K562 (cell line): ENCODE data around the gene TECPR2. TPM values are rescaled to one million over a fixed set of nuclear protein-coding genes. Genes with fewer than 3 reads are reported as not detected.

Experiments used
- ATAC-seq: fragments of 200-7000 bp; cut with Tn5 transposase; 3 replicates; pipeline ENCODE4 v1.9.1; 2020; ENCODE audit warnings: moderate library complexity
- BruUV-seq: library from RNA; stranded (reverse); fragments of 400-500 nt; replicated peaks from 2 replicates; lab custom pipeline; 2021; lab: Mats Ljungman, UMichigan
- CTCF ChIA-PET: fragments of 300-600 bp; formaldehyde crosslinking; extraction: SDS; loops from one replicate; lab custom pipeline; 2021; ENCODE audit warnings: low intra/inter-chr PET ratio; lab: Yijun Ruan, JAX
- POLR2A ChIA-PET: fragments of 300-600, 350-650 bp; sonication (Branson Sonifier 250); formaldehyde crosslinking; extraction: SDS; loops from one replicate; lab custom pipeline; 2021; ENCODE audit warnings: antibody characterized with exemption, inconsistent platforms; lab: Yijun Ruan, JAX
- DNase-seq, 4 experiments: peaks; one replicate each; pipeline versions ENCODE4 v3.0.0 to v3.0.0-alpha.2; 2011 to 2018; ENCODE audit warnings: low spot score in 3 of 4, mixed read lengths in 3 of 4; ENCODE audit errors: extremely low read depth in 1 of 4
- FAIRE-seq: peaks from 2 replicates; lab custom pipeline; 2011; peaks lifted over from hg19 to GRCh38; lab: Jason Lieb, UNC
- H2AFZ ChIP-seq: 2 replicates; pipeline ENCODE4 v1.6.0; 2011; ENCODE audit warnings: low read depth, low read length, control low read depth, inconsistent platforms
- H3K27ac ChIP-seq: fragments of 200-600 bp; 3 replicates; pipeline ENCODE4 v1.8.0; 2011; ENCODE audit warnings: low read depth, mild to moderate bottlenecking, control low read depth, inconsistent platforms, low read length, moderate library complexity, mixed read lengths; ENCODE audit errors: extremely low read depth
- H3K27me3 ChIP-seq, 2 experiments: fragments of 300-600 bp in 1 of 2; 2 replicates in 1 of 2; 3 replicates in 1 of 2; pipeline versions ENCODE4 v1.6.0 to v1.8.0; 2011; ENCODE audit warnings: inconsistent platforms in 2 of 2, low read length in 2 of 2, mild to moderate bottlenecking in 1 of 2, mixed read lengths in 1 of 2, moderate library complexity in 1 of 2; ENCODE audit not compliant: control insufficient read depth in 2 of 2, insufficient read depth in 2 of 2
- H3K36me3 ChIP-seq: fragments of 300-600 bp; 3 replicates; pipeline ENCODE4 v1.8.0; 2011; ENCODE audit warnings: mild to moderate bottlenecking, low read length, inconsistent platforms; ENCODE audit not compliant: control insufficient read depth, insufficient read depth
- H3K4me1 ChIP-seq, 2 experiments: fragments of 200-600 bp in 1 of 2; replicated peaks in 1 of 2; 2 replicates in 1 of 2; 3 replicates in 1 of 2; pipeline versions ENCODE4 v1.5.1 to v1.8.0; 2011; ENCODE audit warnings: inconsistent platforms in 2 of 2, low read length in 2 of 2, mild to moderate bottlenecking in 1 of 2, mixed read lengths in 1 of 2, moderate library complexity in 1 of 2; ENCODE audit not compliant: control insufficient read depth in 2 of 2, insufficient read depth in 2 of 2
- H3K4me2 ChIP-seq: 2 replicates; pipeline ENCODE4 v1.6.1; 2011; ENCODE audit warnings: low read length, control low read depth, inconsistent platforms, mixed read lengths; ENCODE audit not compliant: insufficient read depth
- H3K4me3 ChIP-seq: fragments of 200-600 bp; sonication (generic), shearing (Covaris generic); 2 replicates; pipeline ENCODE4 v1.5.1; 2016; ENCODE audit warnings: control low read depth, inconsistent platforms
- H3K79me2 ChIP-seq: fragments of 200-600 bp; 3 replicates; pipeline ENCODE4 v1.8.0; 2011; ENCODE audit warnings: low read length, inconsistent platforms; ENCODE audit not compliant: control insufficient read depth, insufficient read depth
- H3K9ac ChIP-seq, 2 experiments: 2 replicates each; pipeline versions ENCODE4 v1.6.0 to v1.6.1; 2011; ENCODE audit warnings: low read depth in 2 of 2, low read length in 2 of 2, control low read depth in 1 of 2, inconsistent platforms in 1 of 2, mild to moderate bottlenecking in 1 of 2, mixed read lengths in 1 of 2; ENCODE audit not compliant: insufficient read depth in 1 of 2
- H3K9me1 ChIP-seq: one replicate; pipeline ENCODE4 v1.6.0; 2011; ENCODE audit warnings: inconsistent platforms, mild to moderate bottlenecking, low read length, moderate library complexity; ENCODE audit not compliant: control insufficient read depth, insufficient read depth
- H3K9me3 ChIP-seq: replicated peaks from 2 replicates; pipeline ENCODE4 v1.5.1; 2011; ENCODE audit warnings: low read depth, low read length, inconsistent platforms; ENCODE audit not compliant: control insufficient read depth, insufficient read depth
- H4K20me1 ChIP-seq: replicated peaks from 2 replicates; pipeline ENCODE4 v1.6.1; 2011; ENCODE audit warnings: low read length, inconsistent platforms, mixed read lengths; ENCODE audit not compliant: control insufficient read depth, insufficient read depth
- EP400 ChIP-seq: fragments of 450-650 bp; IDR thresholded peaks from 2 replicates; pipeline ENCODE4 v1.6.1; 2017; ENCODE audit warnings: antibody characterized with exemption, mild to moderate bottlenecking, moderate library complexity
- GABPA ChIP-seq: fragments of 200-800 bp; sonication (Bioruptor generic); conservative IDR thresholded peaks from 2 replicates; pipeline ENCODE4 v1.6.1; 2016; ENCODE audit warnings: low read depth, missing genetic modification characterization, missing compliant biosample characterization
- L3MBTL2 ChIP-seq: fragments of 450-650 bp; IDR thresholded peaks from 2 replicates; pipeline ENCODE4 v1.6.1; 2016; ENCODE audit warnings: mild to moderate bottlenecking, moderate library complexity
- MAX ChIP-seq: sonication (generic); formaldehyde crosslinking; IDR thresholded peaks from 2 replicates; pipeline ENCODE4 v1.9.0; 2022; ENCODE audit warnings: mild to moderate bottlenecking, missing genetic modification reagents
- NFRKB ChIP-seq: fragments of 450-650 bp; IDR thresholded peaks from 2 replicates; pipeline ENCODE4 v1.6.1; 2016; ENCODE audit warnings: low read depth
- ZNF175 ChIP-seq: fragments of 200-800 bp; sonication (Bioruptor generic); IDR thresholded peaks from 2 replicates; pipeline ENCODE4 v1.6.1; 2016; ENCODE audit warnings: low read depth, mild to moderate bottlenecking, missing genetic modification characterization, missing compliant biosample characterization
- WGBS: fragments of 100-300 bp; shearing (Covaris generic); methylation state at CpG from one replicate; pipeline ENCODE4 v1.1.6; 2016; ENCODE audit warnings: low coverage, mixed read lengths; ENCODE audit not compliant: insufficient coverage; ENCODE audit errors: missing lambda C conversion rate; 5-methylcytosine and 5-hydroxymethylcytosine counted together
- in situ Hi-C: fragments of 300-500 bp; cut with MboI; formaldehyde crosslinking; loops from 4 replicates; pipeline ENCODE4 v1.15.0; 2018; ENCODE audit warnings: inconsistent platforms, mixed read lengths
- intact Hi-C: fragments of 100-400 bp; cut with micrococcal nuclease; formaldehyde crosslinking; loops from 2 replicates; pipeline ENCODE4 v1.14.2; 2022
- polyA plus RNA-seq, 8 experiments: library from polyadenylated mRNA; depleted of rRNA in 4 of 8; stranded (reverse) in 5 of 8; unstranded in 3 of 8; fragments of >200 nt; fragmentation: Nextera tagmentation in 2 of 8; fragmentation: Illumina TruSeq in 1 of 8; extraction: Ambion mirVana in 2 of 8; extraction: Trizol in 1 of 8; gene quantifications; 2 replicates each; pipeline versions ENCODE4 v1.2.1 to v1.2.3, GENCODE V29; 2011 to 2014; ENCODE audit warnings: inconsistent platforms in 1 of 8, missing spikeins in 1 of 8
- total RNA-seq, 7 experiments: library from RNA; depleted of rRNA in 6 of 7; stranded (reverse); fragments of >200 nt in 6 of 7; fragmentation: Illumina TruSeq in 2 of 7; extraction: Trizol in 2 of 7; gene quantifications; 2 replicates each; pipeline versions ENCODE4 v1.2.1 to v1.2.3, GENCODE V29; 2011 to 2021; ENCODE audit warnings: low replicate concordance in 1 of 7
- TF ChIP-seq, protein P1 (sequence below): fragments of 450-650 bp; IDR thresholded peaks from 2 replicates; pipeline ENCODE4 v1.6.1; 2016; ENCODE audit warnings: mild to moderate bottlenecking, moderate library complexity

TECPR2 gene
- total and polyA plus RNA-seq, 9 of the 15 experiments (the other 6 are each of a cell fraction or from before 2014, with no cell fraction given) = 0.04 to 3.0 (median 0.83) TPM

- no peaks in the 10 kb centered on the region for H3K27me3 ChIP-seq
- peak overlapping the region; percentile 78 for H2AFZ ChIP-seq
- peak in 2 of 4 experiments; percentile 5 to 34 for DNase-seq
- no peak for ATAC-seq
- H4K20me1 ChIP-seq = no peaks in the 10 kb centered on the region
- in situ Hi-C loops (loop anchor here (25.0 kb wide), 1 partner anchor 412 kb away; the partner anchor contains the start of gene AMN), intact Hi-C loops (loop anchor here (10.0 kb wide), 1 partner anchor 535 kb away; the partner anchor contains the start of gene DYNC1H1)
- H3K9ac ChIP-seq = peak overlapping the region; percentile 31 to 83; a peak in 3 of 4 replicates
- H3K27ac ChIP-seq = peak overlapping the region; percentile 61; the same call in 2 of the 3 replicates
- no peak overlapping the region for H3K4me2 ChIP-seq
- H3K9me1 ChIP-seq = no peaks in the 10 kb centered on the region
- no peaks in the 10 kb centered on the region for H3K9me3 ChIP-seq
- WGBS = 51% methylated on average over 13 of the region's 14 CpGs
- peaks cover 30 to 72% of the 10 kb centered on the region in 2 experiments for H3K4me1 ChIP-seq
- no peak for FAIRE-seq
- ChIA-PET CTCF (no interaction called here), POLR2A (interaction anchor here (0.6 to 2.1 kb wide), 4 partner anchors 8 to 138 kb away, joined by 3 to 10 read pairs (median 4); partner anchors contain the start of genes CINP and TECPR2)
- H3K36me3 ChIP-seq = peaks cover under 1% of the 10 kb centered on the region; the same call in 2 of the 3 replicates
- H3K4me3 ChIP-seq = no peak overlapping the region
- BruUV-seq = no TSS peak
- H3K79me2 ChIP-seq = no peaks in the 10 kb centered on the region
- TF ChIP-seq ZNF175 (CRISPR knock-in tag) (0 out of 2 replicates have a peak, but pooled peaks have one; percentile 61), L3MBTL2 (peak; percentile 66; the same call in 1 of the 2 replicates), EP400 (peak; percentile 18; the same call in 1 of the 2 replicates), NFRKB (no peak), MAX (CRISPR knock-in tag) (peak; percentile 73), GABPA (tag) (peak; percentile 44; the same call in 1 of the 2 replicates)
- TF ChIP-seq, protein P1, sequence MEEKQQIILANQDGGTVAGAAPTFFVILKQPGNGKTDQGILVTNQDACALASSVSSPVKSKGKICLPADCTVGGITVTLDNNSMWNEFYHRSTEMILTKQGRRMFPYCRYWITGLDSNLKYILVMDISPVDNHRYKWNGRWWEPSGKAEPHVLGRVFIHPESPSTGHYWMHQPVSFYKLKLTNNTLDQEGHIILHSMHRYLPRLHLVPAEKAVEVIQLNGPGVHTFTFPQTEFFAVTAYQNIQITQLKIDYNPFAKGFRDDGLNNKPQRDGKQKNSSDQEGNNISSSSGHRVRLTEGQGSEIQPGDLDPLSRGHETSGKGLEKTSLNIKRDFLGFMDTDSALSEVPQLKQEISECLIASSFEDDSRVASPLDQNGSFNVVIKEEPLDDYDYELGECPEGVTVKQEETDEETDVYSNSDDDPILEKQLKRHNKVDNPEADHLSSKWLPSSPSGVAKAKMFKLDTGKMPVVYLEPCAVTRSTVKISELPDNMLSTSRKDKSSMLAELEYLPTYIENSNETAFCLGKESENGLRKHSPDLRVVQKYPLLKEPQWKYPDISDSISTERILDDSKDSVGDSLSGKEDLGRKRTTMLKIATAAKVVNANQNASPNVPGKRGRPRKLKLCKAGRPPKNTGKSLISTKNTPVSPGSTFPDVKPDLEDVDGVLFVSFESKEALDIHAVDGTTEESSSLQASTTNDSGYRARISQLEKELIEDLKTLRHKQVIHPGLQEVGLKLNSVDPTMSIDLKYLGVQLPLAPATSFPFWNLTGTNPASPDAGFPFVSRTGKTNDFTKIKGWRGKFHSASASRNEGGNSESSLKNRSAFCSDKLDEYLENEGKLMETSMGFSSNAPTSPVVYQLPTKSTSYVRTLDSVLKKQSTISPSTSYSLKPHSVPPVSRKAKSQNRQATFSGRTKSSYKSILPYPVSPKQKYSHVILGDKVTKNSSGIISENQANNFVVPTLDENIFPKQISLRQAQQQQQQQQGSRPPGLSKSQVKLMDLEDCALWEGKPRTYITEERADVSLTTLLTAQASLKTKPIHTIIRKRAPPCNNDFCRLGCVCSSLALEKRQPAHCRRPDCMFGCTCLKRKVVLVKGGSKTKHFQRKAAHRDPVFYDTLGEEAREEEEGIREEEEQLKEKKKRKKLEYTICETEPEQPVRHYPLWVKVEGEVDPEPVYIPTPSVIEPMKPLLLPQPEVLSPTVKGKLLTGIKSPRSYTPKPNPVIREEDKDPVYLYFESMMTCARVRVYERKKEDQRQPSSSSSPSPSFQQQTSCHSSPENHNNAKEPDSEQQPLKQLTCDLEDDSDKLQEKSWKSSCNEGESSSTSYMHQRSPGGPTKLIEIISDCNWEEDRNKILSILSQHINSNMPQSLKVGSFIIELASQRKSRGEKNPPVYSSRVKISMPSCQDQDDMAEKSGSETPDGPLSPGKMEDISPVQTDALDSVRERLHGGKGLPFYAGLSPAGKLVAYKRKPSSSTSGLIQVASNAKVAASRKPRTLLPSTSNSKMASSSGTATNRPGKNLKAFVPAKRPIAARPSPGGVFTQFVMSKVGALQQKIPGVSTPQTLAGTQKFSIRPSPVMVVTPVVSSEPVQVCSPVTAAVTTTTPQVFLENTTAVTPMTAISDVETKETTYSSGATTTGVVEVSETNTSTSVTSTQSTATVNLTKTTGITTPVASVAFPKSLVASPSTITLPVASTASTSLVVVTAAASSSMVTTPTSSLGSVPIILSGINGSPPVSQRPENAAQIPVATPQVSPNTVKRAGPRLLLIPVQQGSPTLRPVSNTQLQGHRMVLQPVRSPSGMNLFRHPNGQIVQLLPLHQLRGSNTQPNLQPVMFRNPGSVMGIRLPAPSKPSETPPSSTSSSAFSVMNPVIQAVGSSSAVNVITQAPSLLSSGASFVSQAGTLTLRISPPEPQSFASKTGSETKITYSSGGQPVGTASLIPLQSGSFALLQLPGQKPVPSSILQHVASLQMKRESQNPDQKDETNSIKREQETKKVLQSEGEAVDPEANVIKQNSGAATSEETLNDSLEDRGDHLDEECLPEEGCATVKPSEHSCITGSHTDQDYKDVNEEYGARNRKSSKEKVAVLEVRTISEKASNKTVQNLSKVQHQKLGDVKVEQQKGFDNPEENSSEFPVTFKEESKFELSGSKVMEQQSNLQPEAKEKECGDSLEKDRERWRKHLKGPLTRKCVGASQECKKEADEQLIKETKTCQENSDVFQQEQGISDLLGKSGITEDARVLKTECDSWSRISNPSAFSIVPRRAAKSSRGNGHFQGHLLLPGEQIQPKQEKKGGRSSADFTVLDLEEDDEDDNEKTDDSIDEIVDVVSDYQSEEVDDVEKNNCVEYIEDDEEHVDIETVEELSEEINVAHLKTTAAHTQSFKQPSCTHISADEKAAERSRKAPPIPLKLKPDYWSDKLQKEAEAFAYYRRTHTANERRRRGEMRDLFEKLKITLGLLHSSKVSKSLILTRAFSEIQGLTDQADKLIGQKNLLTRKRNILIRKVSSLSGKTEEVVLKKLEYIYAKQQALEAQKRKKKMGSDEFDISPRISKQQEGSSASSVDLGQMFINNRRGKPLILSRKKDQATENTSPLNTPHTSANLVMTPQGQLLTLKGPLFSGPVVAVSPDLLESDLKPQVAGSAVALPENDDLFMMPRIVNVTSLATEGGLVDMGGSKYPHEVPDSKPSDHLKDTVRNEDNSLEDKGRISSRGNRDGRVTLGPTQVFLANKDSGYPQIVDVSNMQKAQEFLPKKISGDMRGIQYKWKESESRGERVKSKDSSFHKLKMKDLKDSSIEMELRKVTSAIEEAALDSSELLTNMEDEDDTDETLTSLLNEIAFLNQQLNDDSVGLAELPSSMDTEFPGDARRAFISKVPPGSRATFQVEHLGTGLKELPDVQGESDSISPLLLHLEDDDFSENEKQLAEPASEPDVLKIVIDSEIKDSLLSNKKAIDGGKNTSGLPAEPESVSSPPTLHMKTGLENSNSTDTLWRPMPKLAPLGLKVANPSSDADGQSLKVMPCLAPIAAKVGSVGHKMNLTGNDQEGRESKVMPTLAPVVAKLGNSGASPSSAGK = peak; percentile 75
Measured at GRCh38 chr14:102500158-102500662, 137.5 kb downstream of the TECPR2 start.
